Measurements from ENCODE around the gene AFF3.

DNA sequence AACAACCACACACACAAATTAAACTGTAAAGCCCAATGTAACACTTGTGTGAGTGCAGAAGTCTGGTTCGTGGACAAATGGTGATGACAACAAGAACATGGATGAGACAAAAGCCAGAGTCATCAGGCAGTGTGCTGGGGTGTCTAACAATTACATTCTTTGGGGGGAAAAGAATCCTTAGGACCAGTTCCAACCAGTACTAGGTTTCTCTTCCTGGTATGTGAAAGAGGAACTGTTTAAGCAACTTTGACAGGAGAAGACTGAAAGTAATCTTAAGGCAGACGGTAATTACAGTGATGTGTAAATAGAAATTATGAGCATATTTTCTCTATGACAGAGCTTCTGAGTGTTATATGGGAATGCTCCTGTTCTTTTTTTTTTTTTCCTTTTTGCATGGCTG, 133.4 kb downstream of the AFF3 start:
- TF ChIP-seq, protein P1, sequence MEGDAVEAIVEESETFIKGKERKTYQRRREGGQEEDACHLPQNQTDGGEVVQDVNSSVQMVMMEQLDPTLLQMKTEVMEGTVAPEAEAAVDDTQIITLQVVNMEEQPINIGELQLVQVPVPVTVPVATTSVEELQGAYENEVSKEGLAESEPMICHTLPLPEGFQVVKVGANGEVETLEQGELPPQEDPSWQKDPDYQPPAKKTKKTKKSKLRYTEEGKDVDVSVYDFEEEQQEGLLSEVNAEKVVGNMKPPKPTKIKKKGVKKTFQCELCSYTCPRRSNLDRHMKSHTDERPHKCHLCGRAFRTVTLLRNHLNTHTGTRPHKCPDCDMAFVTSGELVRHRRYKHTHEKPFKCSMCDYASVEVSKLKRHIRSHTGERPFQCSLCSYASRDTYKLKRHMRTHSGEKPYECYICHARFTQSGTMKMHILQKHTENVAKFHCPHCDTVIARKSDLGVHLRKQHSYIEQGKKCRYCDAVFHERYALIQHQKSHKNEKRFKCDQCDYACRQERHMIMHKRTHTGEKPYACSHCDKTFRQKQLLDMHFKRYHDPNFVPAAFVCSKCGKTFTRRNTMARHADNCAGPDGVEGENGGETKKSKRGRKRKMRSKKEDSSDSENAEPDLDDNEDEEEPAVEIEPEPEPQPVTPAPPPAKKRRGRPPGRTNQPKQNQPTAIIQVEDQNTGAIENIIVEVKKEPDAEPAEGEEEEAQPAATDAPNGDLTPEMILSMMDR (IDR thresholded peaks at IDR 0.05; ENCODE audit: low read depth, low read length), result no peak
- TF ChIP-seq EZH2phosphoT487 (IDR thresholded peaks at IDR 0.05; ENCODE audit: low read depth), result no peak
